ENCODE results near the gene SLC35E1.
"Not testable (repeated sequence)": the region's sequence is repeated elsewhere in the genome, so short reads cannot be mapped to it uniquely, and the experiment has no call there.

Gene SLC35E1

GRCh38 chr19:16544473-16545231 lies 27.6 kb downstream of the SLC35E1 start:
- DNase-seq (ENCODE audit: low read depth in 2 of 2) = no peak

GRCh38 chr19:16543734-16544133 lies 28.5 kb downstream of the SLC35E1 start:
- DNase-seq (ENCODE audit: low read depth in 2 of 2) = not testable (repeated sequence)

GRCh38 chr19:16542910-16543472 lies 29.2 kb downstream of the SLC35E1 start:
- no peak for DNase-seq (ENCODE audit: low read depth in 2 of 2)

GRCh38 chr19:16542045-16542909 lies 29.9 kb downstream of the SLC35E1 start, which contains the start of gene CHERP:
TSS of gene CHERP (minus strand) at chr19:16542437. CDS start at chr19:16542378, 59 bp downstream.
- peak; percentile 89 to 92 for DNase-seq (ENCODE audit: low read depth in 2 of 2)

GRCh38 chr19:16541526-16542044 lies 30.6 kb downstream of the SLC35E1 start:
- no peak for DNase-seq (ENCODE audit: low read depth in 2 of 2)

GRCh38 chr19:16540948-16541347 lies 31.3 kb downstream of the SLC35E1 start:
- no peak for DNase-seq (ENCODE audit: low read depth in 2 of 2)

GRCh38 chr19:16537111-16537510 lies 35.1 kb downstream of the SLC35E1 start:
- no peak for DNase-seq (ENCODE audit: low read depth in 2 of 2)

- DNase-seq (ENCODE audit: low read depth in 2 of 2) = no peak
Observed at GRCh38 chr19:16536130-16536529, 36.1 kb downstream of the SLC35E1 start.

- DNase-seq (ENCODE audit: low read depth in 2 of 2) = no peak
Observed at GRCh38 chr19:16535381-16535780, 36.8 kb downstream of the SLC35E1 start.

GRCh38 chr19:16532440-16533234 lies 39.6 kb downstream of the SLC35E1 start:
- DNase-seq (ENCODE audit: low read depth in 2 of 2) = no peak

GRCh38 chr19:16531380-16531669 lies 40.9 kb downstream of the SLC35E1 start:
- DNase-seq (ENCODE audit: low read depth in 2 of 2) = no peak

GRCh38 chr19:16530540-16531379 lies 41.5 kb downstream of the SLC35E1 start:
- DNase-seq (ENCODE audit: low read depth in 2 of 2) = no peak

GRCh38 chr19:16529466-16530144 lies 42.6 kb downstream of the SLC35E1 start:
- no peak for DNase-seq (ENCODE audit: low read depth in 2 of 2)

GRCh38 chr19:16527971-16528521 lies 44.2 kb downstream of the SLC35E1 start:
- DNase-seq (ENCODE audit: low read depth in 2 of 2) = peak in 1 of 2 donors; percentile 9

GRCh38 chr19:16527334-16527935 lies 44.8 kb downstream of the SLC35E1 start:
- no peak for DNase-seq (ENCODE audit: low read depth in 2 of 2)

GRCh38 chr19:16525751-16526481 lies 46.3 kb downstream of the SLC35E1 start:
- no peak for DNase-seq (ENCODE audit: low read depth in 2 of 2)

GRCh38 chr19:16524991-16525734 lies 47.1 kb downstream of the SLC35E1 start:
- no peak for DNase-seq (ENCODE audit: low read depth in 2 of 2)
